Immature natural killer cell (primary cell): ENCODE measurements around the gene SERPINC1. TPM values are rescaled to one million over a fixed set of nuclear protein-coding genes. Genes with fewer than 3 reads are reported as not detected.
"Not testable (repeated sequence)": the region's sequence is repeated elsewhere in the genome, so short reads cannot be mapped to it uniquely, and the experiment has no call there.

ENCODE experiments used
- DNase-seq, 3 donors: peaks; one replicate each; pipeline ENCODE4 v3.0.0; 2022; ENCODE audit warnings: mixed read lengths in 1 of 3
- H3K27ac Mint-ChIP-seq, 6 donors: one replicate each; pipeline ENCODE4 v1.8.0; 2020; ENCODE audit warnings: mixed read lengths in 6 of 6, mild to moderate bottlenecking in 5 of 6, inconsistent platforms in 4 of 6, moderate library complexity in 3 of 6
- H3K27me3 Mint-ChIP-seq, 3 donors: one replicate each; pipeline ENCODE4 v1.8.0; 2020 to 2021; ENCODE audit warnings: low read depth in 3 of 3, mild to moderate bottlenecking in 3 of 3, mixed read lengths in 3 of 3, moderate library complexity in 3 of 3, inconsistent platforms in 1 of 3
- H3K36me3 Mint-ChIP-seq, 3 donors: one replicate each; pipeline ENCODE4 v1.8.0; 2020; ENCODE audit warnings: mixed read lengths in 3 of 3, inconsistent platforms in 2 of 3, mild to moderate bottlenecking in 2 of 3
- H3K4me1 Mint-ChIP-seq, 2 donors: one replicate each; pipeline ENCODE4 v1.8.0; 2020; ENCODE audit warnings: inconsistent platforms in 2 of 2, mild to moderate bottlenecking in 2 of 2, mixed read lengths in 2 of 2, moderate library complexity in 1 of 2
- H3K4me3 Mint-ChIP-seq, 5 donors: one replicate each; pipeline ENCODE4 v1.8.0; 2020; ENCODE audit warnings: mild to moderate bottlenecking in 5 of 5, mixed read lengths in 5 of 5, inconsistent platforms in 3 of 5, moderate library complexity in 3 of 5
- H3K9me3 Mint-ChIP-seq, 6 donors: one replicate each; pipeline ENCODE4 v1.8.0; 2020; ENCODE audit warnings: mild to moderate bottlenecking in 6 of 6, mixed read lengths in 6 of 6, inconsistent platforms in 4 of 6, moderate library complexity in 3 of 6
- polyA plus RNA-seq, 3 donors: library from polyadenylated mRNA; unstranded; fragments of 300-500 nt; fragmentation: Illumina TruSeq; gene quantifications; one replicate each; pipeline ENCODE4 v1.2.3, GENCODE V29; 2021

SERPINC1 gene
- under 1 TPM in 1 of 3 donors, not detected in 2; 0.62 TPM for polyA plus RNA-seq

DNA sequence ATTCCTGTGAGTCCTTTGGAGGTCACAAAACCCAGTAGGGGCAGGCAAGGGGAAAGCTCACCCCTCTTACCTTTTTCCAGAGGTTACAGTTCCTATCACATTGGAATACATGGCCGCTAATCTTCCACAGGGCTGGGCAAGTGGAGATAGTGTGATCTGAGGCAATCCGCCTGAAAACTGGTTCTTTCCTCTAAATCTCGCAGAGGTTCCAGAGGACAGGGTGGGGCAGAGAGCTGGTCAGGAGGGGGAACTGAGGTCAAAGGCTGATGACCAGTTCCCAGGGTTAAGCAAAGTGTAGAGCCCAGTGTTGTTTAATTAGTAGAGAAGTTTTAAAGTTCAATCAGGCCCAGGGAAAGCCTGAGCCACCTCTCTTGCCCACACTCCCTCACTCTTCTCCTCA lies at the start of gene SERPINC1:
Gene SERPINC1, minus strand, starts transcription at position 179 of the 400 bp plus-strand sequence. Its CDS starts 68 bp downstream, at position 111.
- Mint-ChIP-seq H3K27me3 (no peaks in the 10 kb centered on the region), H3K9me3 (no peaks in the 10 kb centered on the region), H3K36me3 (peaks cover under 1 to 6% (median 4%) of the 10 kb centered on the region in 3 donors), H3K4me3 (no peak within 1 kb of the TSS), H3K4me1 (no peaks in the 10 kb centered on the region), H3K27ac (peak within 1 kb of the TSS in 2 of 6 donors; percentile 20 to 36)
- no peak for DNase-seq

DNA sequence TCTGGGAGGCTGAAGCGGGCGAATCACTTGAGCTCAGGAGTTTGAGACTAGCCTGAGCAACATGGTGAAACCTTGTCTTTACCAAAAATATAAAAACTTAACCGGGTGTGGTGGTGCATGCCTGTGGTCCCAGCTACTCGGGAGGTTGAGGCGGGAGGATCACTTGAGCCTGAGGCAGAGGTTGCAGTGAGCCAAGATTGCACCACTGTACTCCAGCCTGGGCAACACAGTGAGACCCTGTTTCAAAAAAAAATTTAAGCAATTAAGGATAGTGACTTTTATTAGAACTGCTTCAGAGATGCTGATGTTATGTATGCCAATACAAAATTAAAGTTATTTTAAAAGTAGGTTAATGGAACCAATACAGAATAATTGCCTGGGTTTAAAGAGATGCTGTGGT lies 48.8 kb upstream of the SERPINC1 start:
- H3K9me3 Mint-ChIP-seq, H3K27me3 Mint-ChIP-seq, H3K4me3 Mint-ChIP-seq, H3K27ac Mint-ChIP-seq, H3K4me1 Mint-ChIP-seq, DNase-seq: not testable (repeated sequence)
- peaks cover 14 to 35% (median 21%) of the 10 kb centered on the region in 3 donors for H3K36me3 Mint-ChIP-seq

GRCh38 chr1:173963477-173963876 lies 46.4 kb upstream of the SERPINC1 start:
- Mint-ChIP-seq H3K27me3 (no peaks in the 10 kb centered on the region), H3K4me3 (no peak overlapping the region), H3K4me1 (peaks cover 0 to 12% of the 10 kb centered on the region in 2 donors), H3K27ac (no peak overlapping the region), H3K36me3 (peaks cover 18 to 41% (median 22%) of the 10 kb centered on the region in 3 donors), H3K9me3 (no peaks in the 10 kb centered on the region)
- no peak for DNase-seq

DNA sequence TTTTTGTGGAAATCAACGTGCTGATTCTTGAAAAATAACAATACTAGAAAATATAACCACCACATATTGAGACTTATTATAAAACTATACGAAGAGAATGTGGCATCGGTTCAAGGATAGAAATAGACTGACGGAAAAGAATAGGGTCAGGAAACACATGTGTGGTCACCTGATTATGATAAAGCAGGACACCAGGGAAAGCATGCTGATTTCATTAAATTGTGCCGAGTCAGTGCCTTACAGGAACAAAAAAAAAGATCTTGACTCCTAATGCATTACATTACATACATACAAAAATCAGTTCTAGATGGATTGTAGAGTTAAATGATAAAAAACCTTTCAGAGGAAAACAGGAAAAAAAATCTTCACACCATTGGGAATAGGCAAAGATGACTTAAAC lies 43.5 kb upstream of the SERPINC1 start:
- Mint-ChIP-seq H3K36me3 (peaks cover 11 to 31% (median 19%) of the 10 kb centered on the region in 3 donors), H3K27ac (peak overlapping the region in 5 of 6 donors; percentile 20 to 60 (median 44)), H3K4me1 (peaks cover 0 to 12% of the 10 kb centered on the region in 2 donors), H3K27me3 (peaks cover 0 to 2% (median 0%) of the 10 kb centered on the region in 3 donors), H3K9me3 (no peaks in the 10 kb centered on the region), H3K4me3 (no peak overlapping the region)
- DNase-seq, result no peak

DNA sequence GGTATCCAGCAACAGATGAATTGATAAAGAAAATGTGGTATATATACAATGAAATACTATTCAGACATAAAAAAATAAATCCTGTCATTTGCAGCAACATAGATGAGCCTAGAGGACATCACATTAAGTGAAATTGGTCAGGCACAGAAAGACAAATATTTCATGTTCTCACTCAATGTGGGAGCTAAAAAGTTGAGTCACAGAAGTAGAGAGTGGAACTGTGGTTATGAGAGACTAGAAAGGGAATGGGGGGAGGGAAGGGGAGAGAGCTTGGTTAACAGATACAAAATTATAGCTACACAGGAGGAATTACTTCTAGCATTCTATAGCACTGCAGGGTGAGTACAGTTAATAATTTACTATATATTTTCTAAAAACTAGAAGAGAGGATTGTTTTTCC lies 37.1 kb upstream of the SERPINC1 start:
- Mint-ChIP-seq H3K36me3 (peaks cover 11 to 17% (median 12%) of the 10 kb centered on the region in 3 donors), H3K27ac (peak overlapping the region in 4 of 6 donors; percentile 21 to 91 (median 54))

GRCh38 chr1:173948594-173948993 lies 31.5 kb upstream of the SERPINC1 start:
- H3K9me3 Mint-ChIP-seq, result no peaks in the 10 kb centered on the region
- DNase-seq, result no peak
- H3K36me3 Mint-ChIP-seq, result peaks cover 18 to 23% (median 20%) of the 10 kb centered on the region in 3 donors
- peaks cover 0 to 13% of the 10 kb centered on the region in 2 donors for H3K4me1 Mint-ChIP-seq
- H3K27ac Mint-ChIP-seq, result peak overlapping the region in 1 of 6 donors; percentile 62
- H3K4me3 Mint-ChIP-seq, result no peak overlapping the region
- H3K27me3 Mint-ChIP-seq, result peaks cover 0 to 3% (median 0%) of the 10 kb centered on the region in 3 donors

More for the DNA sequence above, 37.1 kb upstream of the SERPINC1 start:
- Mint-ChIP-seq H3K9me3 (no peaks in the 10 kb centered on the region), H3K4me1 (peaks cover 4 to 20% of the 10 kb centered on the region in 2 donors), H3K27me3 (peaks cover 0 to 3% (median 2%) of the 10 kb centered on the region in 3 donors), H3K4me3 (no peak overlapping the region)
- no peak for DNase-seq

- Mint-ChIP-seq H3K36me3 (peaks cover 19 to 34% (median 26%) of the 10 kb centered on the region in 3 donors), H3K27me3 (no peaks in the 10 kb centered on the region)
Measured at GRCh38 chr1:173946380-173946921, 29.3 kb upstream of the SERPINC1 start.

DNA sequence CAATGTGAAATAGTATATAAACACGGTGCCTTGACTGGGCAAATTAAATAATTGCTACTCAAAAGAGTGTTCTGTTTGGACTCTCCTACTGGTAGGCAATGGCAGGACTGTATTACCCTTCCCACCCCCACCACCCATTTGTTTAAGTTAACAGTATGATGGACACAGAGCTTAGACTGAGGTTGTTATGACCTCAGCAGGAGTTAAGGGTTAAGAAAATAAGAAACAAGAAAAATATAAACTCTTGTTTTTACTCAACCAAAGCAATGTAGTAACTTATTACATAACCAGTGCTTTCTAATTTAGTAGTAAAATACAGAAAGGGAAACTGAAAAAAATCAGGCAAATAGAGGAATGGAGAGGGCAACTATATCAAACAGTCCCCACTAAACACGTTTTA lies 19.9 kb upstream of the SERPINC1 start:
- DNase-seq, result no peak
- no peaks in the 10 kb centered on the region for H3K9me3 Mint-ChIP-seq
- no peaks in the 10 kb centered on the region for H3K27me3 Mint-ChIP-seq
- H3K36me3 Mint-ChIP-seq, result peaks cover 4 to 29% (median 20%) of the 10 kb centered on the region in 3 donors
- H3K27ac Mint-ChIP-seq, result no peak overlapping the region
- H3K4me1 Mint-ChIP-seq, result no peaks in the 10 kb centered on the region
- H3K4me3 Mint-ChIP-seq, result no peak overlapping the region

More at GRCh38 chr1:173946380-173946921, 29.3 kb upstream of the SERPINC1 start:
- Mint-ChIP-seq H3K9me3 (no peaks in the 10 kb centered on the region), H3K4me3 (no peak overlapping the region), H3K27ac (peak overlapping the region in 3 of 6 donors; percentile 17 to 80 (median 17)), H3K4me1 (no peaks in the 10 kb centered on the region)
- no peak for DNase-seq

DNA sequence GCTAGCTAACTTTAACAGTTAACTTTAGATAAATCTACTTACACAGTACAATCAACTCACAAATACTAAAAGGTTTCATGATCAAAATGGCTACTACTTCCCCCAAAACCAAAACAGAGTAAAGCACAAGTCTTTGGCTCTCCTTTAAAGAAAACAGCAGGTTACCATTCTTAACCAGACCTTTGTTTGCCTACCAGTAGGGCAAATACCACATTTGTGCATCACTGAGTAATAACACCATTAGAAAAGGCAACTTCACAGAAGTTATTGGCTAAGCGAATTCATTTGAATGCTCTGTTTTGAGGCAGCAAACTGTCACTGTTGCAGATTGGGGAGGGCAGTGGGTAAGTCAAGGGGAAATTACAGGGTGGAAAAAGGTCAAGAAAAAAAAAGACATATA lies 17.3 kb upstream of the SERPINC1 start:
- no peaks in the 10 kb centered on the region for H3K27me3 Mint-ChIP-seq
- no peak for DNase-seq
- H3K4me1 Mint-ChIP-seq, result no peaks in the 10 kb centered on the region
- H3K4me3 Mint-ChIP-seq, result no peak overlapping the region
- H3K27ac Mint-ChIP-seq, result peak overlapping the region in 3 of 6 donors; percentile 9 to 29 (median 12)
- no peaks in the 10 kb centered on the region for H3K9me3 Mint-ChIP-seq
- peaks cover 3 to 23% (median 11%) of the 10 kb centered on the region in 3 donors for H3K36me3 Mint-ChIP-seq

DNA sequence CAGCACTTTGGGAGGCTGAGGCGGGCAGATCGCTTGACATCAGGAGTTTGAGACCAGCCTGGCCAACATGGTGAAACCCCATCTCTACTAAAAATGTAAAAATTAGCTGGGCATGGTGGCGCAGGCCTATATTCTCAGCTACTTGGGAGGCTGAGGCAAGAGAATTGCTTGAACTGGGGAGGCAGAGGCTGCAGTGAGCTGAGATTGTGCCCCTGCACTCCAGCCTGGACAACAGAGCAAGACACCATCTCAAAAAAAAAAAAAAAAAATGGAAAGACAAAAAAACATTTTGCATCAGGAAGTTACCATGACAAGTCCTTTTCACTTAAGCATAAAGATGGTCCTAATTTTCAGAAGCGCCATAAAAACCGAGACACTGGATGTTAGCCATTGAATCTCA lies 13.4 kb upstream of the SERPINC1 start:
- H3K4me3 Mint-ChIP-seq, H3K9me3 Mint-ChIP-seq, H3K36me3 Mint-ChIP-seq, H3K27me3 Mint-ChIP-seq, DNase-seq, H3K27ac Mint-ChIP-seq, H3K4me1 Mint-ChIP-seq: not testable (repeated sequence)

- Mint-ChIP-seq H3K4me1 (no peaks in the 10 kb centered on the region), H3K27me3 (peaks cover 0 to 2% (median 0%) of the 10 kb centered on the region in 3 donors), H3K9me3 (no peaks in the 10 kb centered on the region), H3K4me3 (no peak overlapping the region), H3K27ac (peak overlapping the region in 2 of 6 donors; percentile 29 to 45), H3K36me3 (peaks cover 0 to 3% (median 3%) of the 10 kb centered on the region in 3 donors)
- DNase-seq, result no peak
Measured at GRCh38 chr1:173925306-173926242, 8.4 kb upstream of the SERPINC1 start.

- no peak for DNase-seq
- no peaks in the 10 kb centered on the region for H3K9me3 Mint-ChIP-seq
- H3K4me3 Mint-ChIP-seq, result no peak overlapping the region
- peaks cover 0 to 4% (median 0%) of the 10 kb centered on the region in 3 donors for H3K36me3 Mint-ChIP-seq
- H3K4me1 Mint-ChIP-seq, result no peaks in the 10 kb centered on the region
- H3K27ac Mint-ChIP-seq, result no peak overlapping the region
- H3K27me3 Mint-ChIP-seq, result peaks cover 0 to 1% (median 0%) of the 10 kb centered on the region in 3 donors
Measured at GRCh38 chr1:173920861-173921260, 3.7 kb upstream of the SERPINC1 start.

GRCh38 chr1:173917635-173918493 lies 737 bp upstream of the SERPINC1 start:
- no peak for DNase-seq
- Mint-ChIP-seq H3K27ac (no peak overlapping the region), H3K4me3 (no peak overlapping the region), H3K4me1 (no peaks in the 10 kb centered on the region), H3K9me3 (no peaks in the 10 kb centered on the region), H3K27me3 (no peaks in the 10 kb centered on the region), H3K36me3 (peaks cover 0 to 4% (median 2%) of the 10 kb centered on the region in 3 donors)
